H9 (cell line): ENCODE results near the gene AMER3. TPM values are rescaled to one million over a fixed set of nuclear protein-coding genes. Genes with fewer than 3 reads are reported as not detected.

Experiments used
- DNase-seq: peaks from one replicate; pipeline ENCODE4 v3.0.0-alpha.2; 2017
- H2AFZ ChIP-seq: one replicate; pipeline ENCODE4 v1.6.1; 2013; ENCODE audit warnings: mild to moderate bottlenecking, low read length, control low read depth, moderate library complexity
- H2AK5ac ChIP-seq: 2 replicates; pipeline ENCODE4 v1.6.1; 2013; ENCODE audit warnings: low read length, control low read depth, mixed read lengths; ENCODE audit not compliant: insufficient read length
- H2BK120ac ChIP-seq: one replicate; pipeline ENCODE4 v1.6.1; 2013; ENCODE audit warnings: low read depth, mild to moderate bottlenecking, low read length, control low read depth, inconsistent platforms; ENCODE audit not compliant: poor library complexity, severe bottlenecking
- H2BK12ac ChIP-seq: 2 replicates; pipeline ENCODE4 v1.6.1; 2013; ENCODE audit warnings: low read length, control low read depth, mixed read lengths, low read depth; ENCODE audit not compliant: insufficient read length
- H2BK15ac ChIP-seq: 2 replicates; pipeline ENCODE4 v1.6.1; 2013; ENCODE audit warnings: low read depth, low read length, control low read depth
- H2BK20ac ChIP-seq: one replicate; pipeline ENCODE4 v1.6.1; 2013; ENCODE audit warnings: low read depth, mild to moderate bottlenecking, low read length, control low read depth, inconsistent platforms; ENCODE audit not compliant: poor library complexity, severe bottlenecking
- H2BK5ac ChIP-seq: 2 replicates; pipeline ENCODE4 v1.6.1; 2013; ENCODE audit warnings: low read length, control low read depth, mixed read lengths; ENCODE audit not compliant: insufficient read length
- H3K14ac ChIP-seq: 2 replicates; pipeline ENCODE4 v1.6.1; 2013; ENCODE audit warnings: low read length, control low read depth; ENCODE audit not compliant: insufficient read depth
- H3K18ac ChIP-seq: 2 replicates; pipeline ENCODE4 v1.6.1; 2013; ENCODE audit warnings: low read depth, mild to moderate bottlenecking, mixed read lengths, low read length, control low read depth; ENCODE audit not compliant: insufficient read length
- H3K23ac ChIP-seq: 2 replicates; pipeline ENCODE4 v1.6.1; 2013; ENCODE audit warnings: low read length, control low read depth, mixed read lengths, low read depth; ENCODE audit not compliant: insufficient read length
- H3K23me2 ChIP-seq: 2 replicates; pipeline ENCODE4 v1.6.1; 2013; ENCODE audit warnings: low read depth, mild to moderate bottlenecking, mixed read lengths, low read length, control low read depth; ENCODE audit not compliant: insufficient read length, poor library complexity, severe bottlenecking
- H3K27ac ChIP-seq: 2 replicates; pipeline ENCODE4 v1.5.1; 2013; ENCODE audit warnings: low read length, control low read depth, mixed read lengths, low read depth; ENCODE audit not compliant: insufficient read length
- H3K27me3 ChIP-seq: 2 replicates; pipeline ENCODE4 v1.6.1; 2013; ENCODE audit warnings: low read length, control low read depth, inconsistent platforms; ENCODE audit not compliant: insufficient read depth
- H3K4ac ChIP-seq: 2 replicates; pipeline ENCODE4 v1.6.1; 2013; ENCODE audit warnings: low read depth, mild to moderate bottlenecking, control low read depth, inconsistent platforms, low read length, moderate library complexity
- H3K4me1 ChIP-seq: 2 replicates; pipeline ENCODE4 v1.6.1; 2013; ENCODE audit warnings: low read length, control low read depth, inconsistent platforms; ENCODE audit not compliant: insufficient read depth
- H3K4me2 ChIP-seq: 2 replicates; pipeline ENCODE4 v1.6.1; 2013; ENCODE audit warnings: low read length, control low read depth, mixed read lengths; ENCODE audit not compliant: insufficient read length, insufficient read depth
- H3K56ac ChIP-seq: 2 replicates; pipeline ENCODE4 v1.6.1; 2013; ENCODE audit warnings: low read depth, mild to moderate bottlenecking, mixed read lengths, low read length, control low read depth; ENCODE audit not compliant: insufficient read length
- H3K79me1 ChIP-seq: 2 replicates; pipeline ENCODE4 v1.6.1; 2013; ENCODE audit warnings: low read depth, mild to moderate bottlenecking, moderate library complexity, low read length, control low read depth, inconsistent platforms; ENCODE audit not compliant: insufficient read depth, poor library complexity, severe bottlenecking
- H3K79me2 ChIP-seq: 2 replicates; pipeline ENCODE4 v1.6.1; 2013; ENCODE audit warnings: low read length, control low read depth, inconsistent platforms; ENCODE audit not compliant: insufficient read depth
- H3K9ac ChIP-seq: 2 replicates; pipeline ENCODE4 v1.6.1; 2013; ENCODE audit warnings: low read length, control low read depth, mixed read lengths; ENCODE audit not compliant: insufficient read length; ENCODE audit errors: extremely low read depth
- H3K9me3 ChIP-seq: one replicate; pipeline ENCODE4 v1.6.1; 2013; ENCODE audit warnings: low read depth, low read length, inconsistent platforms; ENCODE audit not compliant: control insufficient read depth
- H3T11ph ChIP-seq: one replicate; pipeline ENCODE4 v1.6.1; 2013; ENCODE audit warnings: mild to moderate bottlenecking, low read length, control low read depth, inconsistent platforms
- H4K20me1 ChIP-seq: one replicate; pipeline ENCODE4 v1.6.1; 2013; ENCODE audit not compliant: control insufficient read depth, insufficient read length, insufficient read depth
- H4K5ac ChIP-seq: 2 replicates; pipeline ENCODE4 v1.6.1; 2013; ENCODE audit warnings: low read depth, mild to moderate bottlenecking, mixed read lengths, low read length, control low read depth; ENCODE audit not compliant: insufficient read length
- H4K8ac ChIP-seq: replicated peaks from 2 replicates; pipeline ENCODE4 v1.6.1; 2013; ENCODE audit warnings: low read length, control low read depth, mixed read lengths, low read depth; ENCODE audit not compliant: insufficient read length
- H4K91ac ChIP-seq: 2 replicates; pipeline ENCODE4 v1.6.1; 2013; ENCODE audit warnings: low read depth, mild to moderate bottlenecking, moderate library complexity, mixed read lengths, low read length, control low read depth; ENCODE audit not compliant: insufficient read length
- H3K27ac Mint-ChIP-seq, 3 experiments: 2 replicates in 2 of 3; 3 replicates in 1 of 3; pipeline ENCODE4 v1.8.0; 2020 to 2021; ENCODE audit warnings: mixed read lengths in 3 of 3, mild to moderate bottlenecking in 1 of 3, moderate library complexity in 1 of 3
- H3K27me3 Mint-ChIP-seq: 2 replicates; pipeline ENCODE4 v1.8.0; 2021; ENCODE audit warnings: low read depth, mild to moderate bottlenecking, moderate library complexity, mixed read lengths
- H3K36me3 Mint-ChIP-seq, 3 experiments: 2 replicates in 2 of 3; 3 replicates in 1 of 3; pipeline ENCODE4 v1.8.0; 2020 to 2021; ENCODE audit warnings: low read depth in 3 of 3, mixed read lengths in 3 of 3; ENCODE audit not compliant: insufficient read depth in 1 of 3
- H3K4me1 Mint-ChIP-seq, 2 experiments: 2 replicates each; pipeline ENCODE4 v1.8.0; 2020; ENCODE audit warnings: mixed read lengths in 2 of 2
- H3K4me3 Mint-ChIP-seq, 2 experiments: 2 replicates in 1 of 2; 3 replicates in 1 of 2; pipeline ENCODE4 v1.8.0; 2020 to 2021; ENCODE audit warnings: mild to moderate bottlenecking in 2 of 2, mixed read lengths in 2 of 2, moderate library complexity in 1 of 2
- H3K9me3 Mint-ChIP-seq, 2 experiments: 2 replicates in 1 of 2; 3 replicates in 1 of 2; pipeline ENCODE4 v1.8.0; 2020; ENCODE audit warnings: mild to moderate bottlenecking in 2 of 2, mixed read lengths in 2 of 2, moderate library complexity in 1 of 2
- WGBS: extraction: QIAGEN DNeasy Blood & Tissue Kit; methylation state at CpG from one replicate; pipeline ENCODE4 v1.1.7; 2013; ENCODE audit warnings: missing lambda C conversion rate, low lambda C conversion rate, mixed read lengths; ENCODE audit not compliant: insufficient read length; ENCODE audit errors: extremely low coverage; 5-methylcytosine and 5-hydroxymethylcytosine counted together
- total RNA-seq: library from RNA; stranded (reverse); gene quantifications from 2 replicates; pipeline ENCODE4 v1.2.1, GENCODE V29; 2021
- TF ChIP-seq, protein P1 (sequence below): fragments of 200-600 bp; sonication (generic); conservative IDR thresholded peaks from 3 replicates; pipeline ENCODE4 v1.8.0; 2021; ENCODE audit warnings: antibody characterized with exemption, mild to moderate bottlenecking

Gene AMER3
- total RNA-seq, 1 experiment from 2014 or later = 0.59 TPM

DNA sequence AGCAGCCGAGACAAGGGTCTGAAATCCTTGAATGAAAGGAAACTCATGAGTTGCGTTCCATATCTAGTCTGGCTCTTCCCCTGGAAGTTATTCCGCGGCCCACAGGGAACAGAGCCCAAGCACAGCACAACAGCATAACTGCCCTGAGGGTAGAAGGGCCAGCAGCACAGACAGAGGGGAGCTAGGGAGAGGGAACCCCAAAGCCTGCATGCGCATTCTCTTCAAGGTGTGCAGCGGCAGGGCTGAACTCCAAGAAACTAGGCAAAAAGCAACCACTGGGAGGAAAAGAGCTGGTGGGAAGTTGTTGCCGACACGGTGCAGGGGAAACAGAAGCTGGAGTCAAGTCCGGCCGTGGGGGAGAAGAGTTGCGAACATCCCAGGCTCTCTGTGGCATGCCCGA lies 14.7 kb upstream of the AMER3 start:
- Histone ChIP-seq H2BK15ac (no peak overlapping the region), H3K23ac (no peak overlapping the region), H3K79me2 (no peaks in the 10 kb centered on the region), H3K27ac (no peak overlapping the region), H2BK12ac (no peak overlapping the region), H3K9ac (no peak overlapping the region), H3K9me3 (no peaks in the 10 kb centered on the region), H4K91ac (no peak overlapping the region), H3K27me3 (no peaks in the 10 kb centered on the region), H4K5ac (no peak overlapping the region), H3K56ac (no peak overlapping the region), H4K20me1 (no peaks in the 10 kb centered on the region), H3K14ac (no peak overlapping the region), H3K4ac (no peak overlapping the region), H2AFZ (no peak overlapping the region), H4K8ac (no peak overlapping the region), H2BK5ac (no peak overlapping the region), H2BK120ac (no peak overlapping the region), H3K4me2 (no peak overlapping the region), H3K4me1 (no peaks in the 10 kb centered on the region), H3T11ph (no peak overlapping the region), H3K18ac (no peak overlapping the region), H3K23me2 (no peaks in the 10 kb centered on the region), H2BK20ac (no peak overlapping the region), H2AK5ac (no peak overlapping the region), H3K79me1 (no peaks in the 10 kb centered on the region)
- WGBS = no CpG with 5 or more reads among the region's 12 CpGs
- no peak overlapping the region; a peak in 1 of 7 replicates for H3K27ac Mint-ChIP-seq
- TF ChIP-seq, protein P1, sequence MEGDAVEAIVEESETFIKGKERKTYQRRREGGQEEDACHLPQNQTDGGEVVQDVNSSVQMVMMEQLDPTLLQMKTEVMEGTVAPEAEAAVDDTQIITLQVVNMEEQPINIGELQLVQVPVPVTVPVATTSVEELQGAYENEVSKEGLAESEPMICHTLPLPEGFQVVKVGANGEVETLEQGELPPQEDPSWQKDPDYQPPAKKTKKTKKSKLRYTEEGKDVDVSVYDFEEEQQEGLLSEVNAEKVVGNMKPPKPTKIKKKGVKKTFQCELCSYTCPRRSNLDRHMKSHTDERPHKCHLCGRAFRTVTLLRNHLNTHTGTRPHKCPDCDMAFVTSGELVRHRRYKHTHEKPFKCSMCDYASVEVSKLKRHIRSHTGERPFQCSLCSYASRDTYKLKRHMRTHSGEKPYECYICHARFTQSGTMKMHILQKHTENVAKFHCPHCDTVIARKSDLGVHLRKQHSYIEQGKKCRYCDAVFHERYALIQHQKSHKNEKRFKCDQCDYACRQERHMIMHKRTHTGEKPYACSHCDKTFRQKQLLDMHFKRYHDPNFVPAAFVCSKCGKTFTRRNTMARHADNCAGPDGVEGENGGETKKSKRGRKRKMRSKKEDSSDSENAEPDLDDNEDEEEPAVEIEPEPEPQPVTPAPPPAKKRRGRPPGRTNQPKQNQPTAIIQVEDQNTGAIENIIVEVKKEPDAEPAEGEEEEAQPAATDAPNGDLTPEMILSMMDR = no peak
- H3K9me3 Mint-ChIP-seq = no peaks in the 10 kb centered on the region
- no peak overlapping the region for H3K4me3 Mint-ChIP-seq
- no peaks in the 10 kb centered on the region for H3K36me3 Mint-ChIP-seq
- no peak for DNase-seq
- peaks cover 12 to 17% of the 10 kb centered on the region in 2 experiments for H3K4me1 Mint-ChIP-seq
- peaks cover 2% of the 10 kb centered on the region; the same call in 1 of the 2 replicates for H3K27me3 Mint-ChIP-seq
